HCT116 (cell line): ENCODE data around the gene SNED1. TPM values are rescaled to one million over a fixed set of nuclear protein-coding genes. Genes with fewer than 3 reads are reported as not detected.

Experiments
- ATAC-seq: fragments of 200-7000 bp; cut with Tn5 transposase; 2 replicates; pipeline ENCODE4 v1.9.1; 2020; ENCODE audit warnings: mild to moderate bottlenecking, moderate library complexity
- BruUV-seq: library from RNA; stranded (reverse); fragments of 400-500 nt; replicated peaks from 2 replicates; lab custom pipeline; 2021; lab: Mats Ljungman, UMichigan
- CTCF ChIA-PET: fragments of 300-600 bp; sonication (Branson Sonifier 250); formaldehyde crosslinking; loops from one replicate; lab custom pipeline; 2021; ENCODE audit warnings: antibody characterized with exemption; lab: Charles Lee
- POLR2A ChIA-PET: fragments of 300-600, 350-600 bp; sonication (Branson Sonifier 250); formaldehyde crosslinking; loops from one replicate; lab custom pipeline; 2021; ENCODE audit warnings: antibody characterized with exemption; lab: Charles Lee
- RAD21 ChIA-PET, 2 experiments: fragments of 300-600 bp; sonication (Branson Sonifier 250); formaldehyde crosslinking; loops; one replicate each; lab custom pipeline; 2023; ENCODE audit warnings: low total read pairs in 2 of 2; ENCODE audit not compliant: uncharacterized antibody in 2 of 2, unreplicated experiment in 2 of 2, low non-redundant PET in 1 of 2; lab: Charles Lee
- DNase-seq: peaks from one replicate; pipeline ENCODE4 v3.0.0-alpha.2; 2010; ENCODE audit warnings: low read depth, low spot score
- H2AFZ ChIP-seq: fragments of 200-600 bp; shearing (Covaris generic), sonication (generic); 2 replicates; pipeline ENCODE4 v1.6.1; 2017; ENCODE audit warnings: low read depth, mixed run types, mixed read lengths, antibody characterized with exemption, low read length; ENCODE audit not compliant: poor library complexity, severe bottlenecking
- H3K27ac ChIP-seq: 2 replicates; pipeline ENCODE4 v1.5.1; 2012; ENCODE audit warnings: low read depth, low read length
- H3K27me3 ChIP-seq: fragments of 200-600 bp; sonication (generic); 2 replicates; pipeline ENCODE4 v1.6.1; 2016; ENCODE audit warnings: mixed run types, low read length, mixed read lengths; ENCODE audit not compliant: insufficient read depth
- H3K36me3 ChIP-seq, 2 experiments: fragments of 200-500 bp in 1 of 2; fragments of 200-600 bp in 1 of 2; sonication (Bioruptor generic) in 1 of 2; sonication (generic) in 1 of 2; 2 replicates each; pipeline versions ENCODE4 v1.5.1 to v1.6.1; 2014 to 2016; ENCODE audit warnings: low read length in 2 of 2, inconsistent platforms in 1 of 2, mixed read lengths in 1 of 2, mixed run types in 1 of 2; ENCODE audit not compliant: insufficient read depth in 2 of 2, control insufficient read depth in 1 of 2
- H3K4me1 ChIP-seq, 2 experiments: fragments of 200-600 bp in 1 of 2; sonication (generic) in 1 of 2; 2 replicates each; pipeline versions ENCODE4 v1.5.1 to v1.6.1; 2012 to 2017; ENCODE audit warnings: low read length in 2 of 2, inconsistent platforms in 1 of 2, mild to moderate bottlenecking in 1 of 2, mixed read lengths in 1 of 2, mixed run types in 1 of 2, moderate library complexity in 1 of 2; ENCODE audit not compliant: insufficient read depth in 2 of 2, control insufficient read depth in 1 of 2
- H3K4me2 ChIP-seq: fragments of 200-600 bp; sonication (generic); 2 replicates; pipeline ENCODE4 v1.6.1; 2017; ENCODE audit warnings: mixed run types, low read length, mixed read lengths
- H3K4me3 ChIP-seq, 2 experiments: fragments of 200-600 bp in 1 of 2; sonication (generic) in 1 of 2; replicated peaks in 1 of 2; 2 replicates each; pipeline ENCODE4 v1.5.1; 2011 to 2016; ENCODE audit warnings: low read length in 2 of 2, control low read depth in 1 of 2, low read depth in 1 of 2, mild to moderate bottlenecking in 1 of 2, mixed read lengths in 1 of 2, mixed run types in 1 of 2
- H3K79me2 ChIP-seq: fragments of 200-600 bp; sonication (generic); 2 replicates; pipeline ENCODE4 v1.6.1; 2017; ENCODE audit warnings: mild to moderate bottlenecking, mixed run types, low read length, moderate library complexity, mixed read lengths; ENCODE audit not compliant: insufficient read depth
- H3K9ac ChIP-seq: fragments of 200-600 bp; sonication (generic); 2 replicates; pipeline ENCODE4 v1.6.1; 2016; ENCODE audit warnings: low read length, mixed read lengths
- H3K9me2 ChIP-seq: fragments of 200-600 bp; sonication (generic), shearing (Covaris generic); 2 replicates; pipeline ENCODE4 v1.6.1; 2017; ENCODE audit warnings: mixed run types, mild to moderate bottlenecking, moderate library complexity; ENCODE audit not compliant: insufficient read depth
- H3K9me3 ChIP-seq, 2 experiments: fragments of 200-500 bp in 1 of 2; fragments of 200-600 bp in 1 of 2; sonication (Bioruptor generic) in 1 of 2; sonication (generic) in 1 of 2; 2 replicates each; pipeline ENCODE4 v1.6.1; 2014 to 2017; ENCODE audit warnings: low read length in 2 of 2, mixed read lengths in 2 of 2, inconsistent platforms in 1 of 2, low read depth in 1 of 2, mild to moderate bottlenecking in 1 of 2, mixed run types in 1 of 2, moderate library complexity in 1 of 2; ENCODE audit not compliant: control insufficient read depth in 1 of 2, insufficient read depth in 1 of 2
- H4K20me1 ChIP-seq: fragments of 200-600 bp; sonication (generic), shearing (Covaris generic); 2 replicates; pipeline ENCODE4 v1.6.1; 2017; ENCODE audit warnings: mixed run types, mild to moderate bottlenecking, moderate library complexity; ENCODE audit not compliant: insufficient read depth
- ELF1 ChIP-seq: IDR thresholded peaks from 2 replicates; pipeline ENCODE4 v1.6.1; 2012; ENCODE audit warnings: low read depth, borderline replicate concordance
- SP1 ChIP-seq: IDR thresholded peaks from 2 replicates; pipeline ENCODE4 v1.6.1; 2012; ENCODE audit warnings: low read depth
- YY1 ChIP-seq: IDR thresholded peaks from 2 replicates; pipeline ENCODE4 v1.6.1; 2011; ENCODE audit warnings: low read length, low read depth, moderate library complexity, mild to moderate bottlenecking; ENCODE audit not compliant: insufficient replicate concordance; ENCODE audit errors: extremely low read depth
- intact Hi-C: fragments of 100-400 bp; cut with micrococcal nuclease; formaldehyde crosslinking; loops from 2 replicates; pipeline ENCODE4 v1.10.0; 2022
- total RNA-seq: library from RNA; stranded (reverse); gene quantifications from one replicate; pipeline ENCODE4 v1.2.1, GENCODE V29; 2021; ENCODE audit not compliant: unreplicated experiment
- TF ChIP-seq, protein P1 (sequence below): IDR thresholded peaks from 2 replicates; pipeline ENCODE4 v1.6.1; 2012; ENCODE audit warnings: low read depth

SNED1 gene
- total RNA-seq, 1 experiment from 2014 or later = 9.6 TPM

- ATAC-seq = no peak
- intact Hi-C loops = no loop called here
- ChIA-PET RAD21 (no interaction called here), CTCF (no interaction called here), POLR2A (no interaction called here)
- H2AFZ ChIP-seq = no peak overlapping the region
- no peaks in the 10 kb centered on the region for H3K27me3 ChIP-seq
- H3K4me3 ChIP-seq = no peak overlapping the region
- no peak overlapping the region for H3K27ac ChIP-seq
- BruUV-seq = no TSS peak
- H3K4me2 ChIP-seq = no peak overlapping the region
- H3K9me3 ChIP-seq = no peaks in the 10 kb centered on the region
- H3K9me2 ChIP-seq = no peaks in the 10 kb centered on the region
- no peaks in the 10 kb centered on the region for H3K79me2 ChIP-seq
- no peaks in the 10 kb centered on the region for H4K20me1 ChIP-seq
- no peak for TF ChIP-seq YY1
- TF ChIP-seq, protein P1, sequence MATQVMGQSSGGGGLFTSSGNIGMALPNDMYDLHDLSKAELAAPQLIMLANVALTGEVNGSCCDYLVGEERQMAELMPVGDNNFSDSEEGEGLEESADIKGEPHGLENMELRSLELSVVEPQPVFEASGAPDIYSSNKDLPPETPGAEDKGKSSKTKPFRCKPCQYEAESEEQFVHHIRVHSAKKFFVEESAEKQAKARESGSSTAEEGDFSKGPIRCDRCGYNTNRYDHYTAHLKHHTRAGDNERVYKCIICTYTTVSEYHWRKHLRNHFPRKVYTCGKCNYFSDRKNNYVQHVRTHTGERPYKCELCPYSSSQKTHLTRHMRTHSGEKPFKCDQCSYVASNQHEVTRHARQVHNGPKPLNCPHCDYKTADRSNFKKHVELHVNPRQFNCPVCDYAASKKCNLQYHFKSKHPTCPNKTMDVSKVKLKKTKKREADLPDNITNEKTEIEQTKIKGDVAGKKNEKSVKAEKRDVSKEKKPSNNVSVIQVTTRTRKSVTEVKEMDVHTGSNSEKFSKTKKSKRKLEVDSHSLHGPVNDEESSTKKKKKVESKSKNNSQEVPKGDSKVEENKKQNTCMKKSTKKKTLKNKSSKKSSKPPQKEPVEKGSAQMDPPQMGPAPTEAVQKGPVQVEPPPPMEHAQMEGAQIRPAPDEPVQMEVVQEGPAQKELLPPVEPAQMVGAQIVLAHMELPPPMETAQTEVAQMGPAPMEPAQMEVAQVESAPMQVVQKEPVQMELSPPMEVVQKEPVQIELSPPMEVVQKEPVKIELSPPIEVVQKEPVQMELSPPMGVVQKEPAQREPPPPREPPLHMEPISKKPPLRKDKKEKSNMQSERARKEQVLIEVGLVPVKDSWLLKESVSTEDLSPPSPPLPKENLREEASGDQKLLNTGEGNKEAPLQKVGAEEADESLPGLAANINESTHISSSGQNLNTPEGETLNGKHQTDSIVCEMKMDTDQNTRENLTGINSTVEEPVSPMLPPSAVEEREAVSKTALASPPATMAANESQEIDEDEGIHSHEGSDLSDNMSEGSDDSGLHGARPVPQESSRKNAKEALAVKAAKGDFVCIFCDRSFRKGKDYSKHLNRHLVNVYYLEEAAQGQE = peak; percentile 68
- no peak for TF ChIP-seq SP1
- no peak for TF ChIP-seq ELF1
- H3K36me3 ChIP-seq = no peaks in the 10 kb centered on the region
- no peak overlapping the region for H3K9ac ChIP-seq
- DNase-seq = no peak
- no peaks in the 10 kb centered on the region for H3K4me1 ChIP-seq
Observed at GRCh38 chr2:241049739-241050623, 51.6 kb downstream of the SNED1 start.
